Prostate gland (tissue), 2 donors: Measurements from ENCODE around the gene LYG2.

Experiments used
- POLR2A ChIP-seq: fragments of 450-650 bp; IDR thresholded peaks from one replicate; pipeline ENCODE4 v1.6.1; 2016; ENCODE audit warnings: antibody characterized with exemption, mild to moderate bottlenecking
- TF ChIP-seq, protein P1 (sequence below), 4 experiments: fragments of 200-600 bp in 2 of 4; fragments of 450-650 bp in 2 of 4; sonication (generic) in 2 of 4; IDR thresholded peaks; 1 replicate in 3 of 4; 2 replicates in 1 of 4; pipeline ENCODE4 v1.5.1; 2016 to 2019; ENCODE audit warnings: antibody characterized with exemption in 4 of 4, mild to moderate bottlenecking in 2 of 4, moderate library complexity in 2 of 4

- TF ChIP-seq, protein P1, sequence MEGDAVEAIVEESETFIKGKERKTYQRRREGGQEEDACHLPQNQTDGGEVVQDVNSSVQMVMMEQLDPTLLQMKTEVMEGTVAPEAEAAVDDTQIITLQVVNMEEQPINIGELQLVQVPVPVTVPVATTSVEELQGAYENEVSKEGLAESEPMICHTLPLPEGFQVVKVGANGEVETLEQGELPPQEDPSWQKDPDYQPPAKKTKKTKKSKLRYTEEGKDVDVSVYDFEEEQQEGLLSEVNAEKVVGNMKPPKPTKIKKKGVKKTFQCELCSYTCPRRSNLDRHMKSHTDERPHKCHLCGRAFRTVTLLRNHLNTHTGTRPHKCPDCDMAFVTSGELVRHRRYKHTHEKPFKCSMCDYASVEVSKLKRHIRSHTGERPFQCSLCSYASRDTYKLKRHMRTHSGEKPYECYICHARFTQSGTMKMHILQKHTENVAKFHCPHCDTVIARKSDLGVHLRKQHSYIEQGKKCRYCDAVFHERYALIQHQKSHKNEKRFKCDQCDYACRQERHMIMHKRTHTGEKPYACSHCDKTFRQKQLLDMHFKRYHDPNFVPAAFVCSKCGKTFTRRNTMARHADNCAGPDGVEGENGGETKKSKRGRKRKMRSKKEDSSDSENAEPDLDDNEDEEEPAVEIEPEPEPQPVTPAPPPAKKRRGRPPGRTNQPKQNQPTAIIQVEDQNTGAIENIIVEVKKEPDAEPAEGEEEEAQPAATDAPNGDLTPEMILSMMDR (IDR thresholded peaks at IDR 0.05) = no peak
- TF ChIP-seq POLR2A = no peak
These were observed 13.3 kb downstream of the LYG2 start for GRCh38 chr2:99242151-99242550.
